ENCODE measurements around the gene HDGFL3. TPM values are rescaled to one million over a fixed set of nuclear protein-coding genes. Genes with fewer than 3 reads are reported as not detected.

Gene HDGFL3
- polyA plus RNA-seq, 2 of the 4 experiments (the other 2 are of a cell fraction), result 47.4 to 91.2 TPM

DNA sequence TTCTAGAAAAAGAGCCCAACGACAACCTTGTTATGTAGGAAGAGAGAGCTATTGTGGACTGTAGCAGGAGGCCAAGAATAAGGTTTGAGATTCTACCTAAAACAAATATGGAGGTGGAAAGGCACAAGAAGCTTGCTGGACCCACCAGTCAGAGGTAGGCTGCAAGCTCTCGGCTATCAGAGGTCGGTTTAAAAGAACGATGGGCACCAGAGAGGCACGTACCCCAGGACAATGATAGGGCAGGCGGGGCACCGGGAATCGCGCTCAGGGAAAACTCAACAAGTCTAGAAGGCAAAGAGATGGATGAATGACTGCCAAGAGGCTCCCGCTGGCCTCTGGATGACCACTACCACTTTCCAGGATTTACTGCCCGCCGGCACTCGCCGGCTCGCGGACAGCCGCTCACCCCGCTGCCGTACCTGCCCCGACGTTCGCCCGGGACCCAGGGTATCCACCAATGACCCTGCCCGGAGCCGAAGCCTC lies 1.1 kb downstream of the HDGFL3 start:
- ATAC-seq, result peak; percentile 26 to 42
- peak; percentile 31 to 32 for DNase-seq (ENCODE audit: low read depth in 1 of 2, low spot score in 1 of 2)
- H3K9me3 ChIP-seq, result no peaks in the 10 kb centered on the region
- peak overlapping the region; percentile 82 for H3K4me3 ChIP-seq
- FAIRE-seq, result no peak
- TF ChIP-seq SMC3 (IDR thresholded peaks at IDR 0.05), result no peak
- no peak for TF ChIP-seq FOSB (CRISPR knock-in tag; IDR thresholded peaks at IDR 0.05)
- no peak for TF ChIP-seq RCOR1 (IDR thresholded peaks at IDR 0.05; ENCODE audit: low read depth, low read length)
- no peak for TF ChIP-seq FOSL2 (IDR thresholded peaks at IDR 0.05)
- TF ChIP-seq FOSL2 (CRISPR knock-in tag; IDR thresholded peaks at IDR 0.05), result no peak
- TF ChIP-seq MYC (IDR thresholded peaks at IDR 0.05; ENCODE audit: borderline replicate concordance, low read length), result no peak
- TF ChIP-seq RNF2 (IDR thresholded peaks at IDR 0.05; ENCODE audit: borderline replicate concordance, low read depth), result no peak
- TF ChIP-seq ESRRA (IDR thresholded peaks at IDR 0.05; ENCODE audit: borderline replicate concordance, low read length), result no peak
- no peak; the same call in 1 of the 2 replicates for TF ChIP-seq POLR2A (IDR thresholded peaks at IDR 0.05; ENCODE audit: low read length)
- TF ChIP-seq SREBF2 (IDR thresholded peaks at IDR 0.05), result no peak
- TF ChIP-seq, protein P1, sequence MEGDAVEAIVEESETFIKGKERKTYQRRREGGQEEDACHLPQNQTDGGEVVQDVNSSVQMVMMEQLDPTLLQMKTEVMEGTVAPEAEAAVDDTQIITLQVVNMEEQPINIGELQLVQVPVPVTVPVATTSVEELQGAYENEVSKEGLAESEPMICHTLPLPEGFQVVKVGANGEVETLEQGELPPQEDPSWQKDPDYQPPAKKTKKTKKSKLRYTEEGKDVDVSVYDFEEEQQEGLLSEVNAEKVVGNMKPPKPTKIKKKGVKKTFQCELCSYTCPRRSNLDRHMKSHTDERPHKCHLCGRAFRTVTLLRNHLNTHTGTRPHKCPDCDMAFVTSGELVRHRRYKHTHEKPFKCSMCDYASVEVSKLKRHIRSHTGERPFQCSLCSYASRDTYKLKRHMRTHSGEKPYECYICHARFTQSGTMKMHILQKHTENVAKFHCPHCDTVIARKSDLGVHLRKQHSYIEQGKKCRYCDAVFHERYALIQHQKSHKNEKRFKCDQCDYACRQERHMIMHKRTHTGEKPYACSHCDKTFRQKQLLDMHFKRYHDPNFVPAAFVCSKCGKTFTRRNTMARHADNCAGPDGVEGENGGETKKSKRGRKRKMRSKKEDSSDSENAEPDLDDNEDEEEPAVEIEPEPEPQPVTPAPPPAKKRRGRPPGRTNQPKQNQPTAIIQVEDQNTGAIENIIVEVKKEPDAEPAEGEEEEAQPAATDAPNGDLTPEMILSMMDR (IDR thresholded peaks at IDR 0.05), result no peak
- TF ChIP-seq, protein P2, sequence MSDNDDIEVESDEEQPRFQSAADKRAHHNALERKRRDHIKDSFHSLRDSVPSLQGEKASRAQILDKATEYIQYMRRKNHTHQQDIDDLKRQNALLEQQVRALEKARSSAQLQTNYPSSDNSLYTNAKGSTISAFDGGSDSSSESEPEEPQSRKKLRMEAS (IDR thresholded peaks at IDR 0.05), result no peak; the same call in 1 of the 2 replicates
- TF ChIP-seq NFE2L2 (conservative IDR thresholded peaks at IDR 0.05; ENCODE audit: low read length), result no peak
- CTCF ChIA-PET, result interaction anchor here (0.5 to 1.3 kb wide), 3 partner anchors 139 to 237 kb away, joined by 3 to 4 read pairs (median 3); partner anchors contain the start of genes BTBD1 and C15orf40
- POLR2A ChIA-PET, result interaction anchor here (0.6 to 1.8 kb wide), 3 partner anchors 140 to 1872 kb away, joined by 3 to 14 read pairs (median 4); partner anchors contain the start of gene BTBD1
- WGBS (ENCODE audit: missing lambda C conversion rate), result 2% methylated on average over 11 of the region's 25 CpGs
- peaks cover 28% of the 10 kb centered on the region for H3K4me1 ChIP-seq
- peak overlapping the region; percentile 96 for H3K27ac ChIP-seq
- H3K4me2 ChIP-seq, result peak overlapping the region; percentile 73

DNA sequence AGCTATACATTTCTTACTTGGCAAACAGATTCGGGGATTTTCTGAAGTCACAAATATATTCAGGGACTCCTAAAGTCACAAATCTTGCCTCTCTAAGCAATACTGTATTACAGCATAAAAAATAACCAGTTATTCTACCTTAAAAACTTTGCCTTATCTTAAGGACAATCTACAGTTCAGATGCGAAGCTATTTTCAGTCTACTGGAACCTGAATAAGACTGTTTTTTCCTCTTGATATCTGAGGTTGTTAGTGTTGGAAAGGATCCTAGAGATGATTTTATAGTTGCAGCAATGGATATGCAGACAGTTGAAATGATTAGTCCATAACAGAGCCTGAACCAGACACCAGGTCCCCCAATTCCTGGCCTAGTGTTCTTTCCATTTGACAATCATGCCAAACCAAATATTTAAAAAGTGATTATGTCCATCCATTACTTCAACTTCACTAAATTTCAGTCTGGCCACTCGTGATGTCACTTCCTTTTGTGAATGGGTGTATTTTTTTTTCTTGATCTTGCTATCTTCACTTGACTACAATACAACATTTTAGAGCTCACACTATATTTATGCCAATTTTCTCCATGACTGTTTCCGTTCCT lies 1.8 kb downstream of the HDGFL3 start:
- peak overlapping the region; percentile 96 for H3K27ac ChIP-seq
- no peaks in the 10 kb centered on the region for H3K9me3 ChIP-seq
- peak overlapping the region; percentile 82 for H3K4me3 ChIP-seq
- no peak for TF ChIP-seq SREBF2 (IDR thresholded peaks at IDR 0.05)
- TF ChIP-seq MAFK (IDR thresholded peaks at IDR 0.05; ENCODE audit: partially characterized antibody), result peak; percentile 14
- peak overlapping the region; percentile 73 for H3K4me2 ChIP-seq
- DNase-seq (ENCODE audit: low read depth in 1 of 2, low spot score in 1 of 2) (no peak), FAIRE-seq (peak; percentile 68), ATAC-seq (no peak)
- peaks cover 29% of the 10 kb centered on the region for H3K4me1 ChIP-seq
- POLR2A ChIA-PET, result interaction anchor here (1.6 to 1.8 kb wide), 2 partner anchors 139 to 194 kb away, joined by 4 to 14 read pairs; partner anchors contain the start of gene BTBD1
- 35% methylated on average over 4 of the region's 4 CpGs for WGBS (ENCODE audit: missing lambda C conversion rate)
- CTCF ChIA-PET, result interaction anchor here (0.5 to 1.3 kb wide), 3 partner anchors 139 to 238 kb away, joined by 3 to 4 read pairs (median 3); partner anchors contain the start of genes BTBD1 and C15orf40

DNA sequence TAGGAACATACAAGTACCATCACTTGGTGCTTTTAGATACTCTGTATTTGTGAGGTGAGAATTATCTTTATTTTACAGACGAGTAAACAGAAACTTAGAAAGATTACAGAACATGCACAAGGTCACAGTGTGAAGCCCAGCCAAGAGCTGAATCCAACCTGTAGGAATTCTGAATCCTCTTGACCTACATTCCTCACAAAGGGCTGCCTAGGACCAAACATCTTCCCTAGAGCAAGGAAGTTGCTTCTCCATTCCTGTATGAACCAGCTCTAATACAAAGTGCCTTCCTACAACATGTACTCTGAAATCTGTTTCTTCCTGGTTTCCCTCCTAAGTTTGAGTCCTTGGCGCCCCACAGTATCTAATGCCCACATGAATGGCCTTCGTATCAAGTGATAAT lies 2.9 kb downstream of the HDGFL3 start:
- Histone ChIP-seq H3K9me3 (no peaks in the 10 kb centered on the region), H3K4me1 (peaks cover 29% of the 10 kb centered on the region), H3K27ac (no peak overlapping the region), H3K4me2 (peak overlapping the region; percentile 73), H3K4me3 (no peak overlapping the region)
- WGBS (ENCODE audit: missing lambda C conversion rate), result 85% methylated on average over 3 of the region's 3 CpGs
- POLR2A ChIA-PET, result no interaction called here
- DNase-seq (ENCODE audit: low read depth in 1 of 2, low spot score in 1 of 2), result no peak
- no peak for TF ChIP-seq GATA3 (IDR thresholded peaks at IDR 0.05; ENCODE audit: borderline replicate concordance)
- TF ChIP-seq KDM1A (IDR thresholded peaks at IDR 0.05; ENCODE audit: low read depth), result no peak
- TF ChIP-seq, protein P3, sequence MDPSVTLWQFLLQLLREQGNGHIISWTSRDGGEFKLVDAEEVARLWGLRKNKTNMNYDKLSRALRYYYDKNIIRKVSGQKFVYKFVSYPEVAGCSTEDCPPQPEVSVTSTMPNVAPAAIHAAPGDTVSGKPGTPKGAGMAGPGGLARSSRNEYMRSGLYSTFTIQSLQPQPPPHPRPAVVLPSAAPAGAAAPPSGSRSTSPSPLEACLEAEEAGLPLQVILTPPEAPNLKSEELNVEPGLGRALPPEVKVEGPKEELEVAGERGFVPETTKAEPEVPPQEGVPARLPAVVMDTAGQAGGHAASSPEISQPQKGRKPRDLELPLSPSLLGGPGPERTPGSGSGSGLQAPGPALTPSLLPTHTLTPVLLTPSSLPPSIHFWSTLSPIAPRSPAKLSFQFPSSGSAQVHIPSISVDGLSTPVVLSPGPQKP (IDR thresholded peaks at IDR 0.05; ENCODE audit: low read depth, low read length), result no peak
- TF ChIP-seq JUNB (IDR thresholded peaks at IDR 0.05), result no peak
- TF ChIP-seq, protein P4, sequence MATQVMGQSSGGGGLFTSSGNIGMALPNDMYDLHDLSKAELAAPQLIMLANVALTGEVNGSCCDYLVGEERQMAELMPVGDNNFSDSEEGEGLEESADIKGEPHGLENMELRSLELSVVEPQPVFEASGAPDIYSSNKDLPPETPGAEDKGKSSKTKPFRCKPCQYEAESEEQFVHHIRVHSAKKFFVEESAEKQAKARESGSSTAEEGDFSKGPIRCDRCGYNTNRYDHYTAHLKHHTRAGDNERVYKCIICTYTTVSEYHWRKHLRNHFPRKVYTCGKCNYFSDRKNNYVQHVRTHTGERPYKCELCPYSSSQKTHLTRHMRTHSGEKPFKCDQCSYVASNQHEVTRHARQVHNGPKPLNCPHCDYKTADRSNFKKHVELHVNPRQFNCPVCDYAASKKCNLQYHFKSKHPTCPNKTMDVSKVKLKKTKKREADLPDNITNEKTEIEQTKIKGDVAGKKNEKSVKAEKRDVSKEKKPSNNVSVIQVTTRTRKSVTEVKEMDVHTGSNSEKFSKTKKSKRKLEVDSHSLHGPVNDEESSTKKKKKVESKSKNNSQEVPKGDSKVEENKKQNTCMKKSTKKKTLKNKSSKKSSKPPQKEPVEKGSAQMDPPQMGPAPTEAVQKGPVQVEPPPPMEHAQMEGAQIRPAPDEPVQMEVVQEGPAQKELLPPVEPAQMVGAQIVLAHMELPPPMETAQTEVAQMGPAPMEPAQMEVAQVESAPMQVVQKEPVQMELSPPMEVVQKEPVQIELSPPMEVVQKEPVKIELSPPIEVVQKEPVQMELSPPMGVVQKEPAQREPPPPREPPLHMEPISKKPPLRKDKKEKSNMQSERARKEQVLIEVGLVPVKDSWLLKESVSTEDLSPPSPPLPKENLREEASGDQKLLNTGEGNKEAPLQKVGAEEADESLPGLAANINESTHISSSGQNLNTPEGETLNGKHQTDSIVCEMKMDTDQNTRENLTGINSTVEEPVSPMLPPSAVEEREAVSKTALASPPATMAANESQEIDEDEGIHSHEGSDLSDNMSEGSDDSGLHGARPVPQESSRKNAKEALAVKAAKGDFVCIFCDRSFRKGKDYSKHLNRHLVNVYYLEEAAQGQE (IDR thresholded peaks at IDR 0.05), result no peak
- no peak for ATAC-seq
- CTCF ChIA-PET, result no interaction called here
- FAIRE-seq, result no peak
